Measurements from ENCODE around the gene CCDC59.

- TF ChIP-seq PYGO2 (tag; IDR thresholded peaks at IDR 0.05): no peak
- TF ChIP-seq FOXK2 (conservative IDR thresholded peaks at IDR 0.05 in 1 of 2, IDR thresholded peaks at IDR 0.05 in 1 of 2; ENCODE audit: low read depth in 2 of 2): no peak
- TF ChIP-seq KAT7 (CRISPR knock-in tag; IDR thresholded peaks at IDR 0.05; ENCODE audit: borderline replicate concordance): no peak
- TF ChIP-seq ZC3H4 (CRISPR knock-in tag; IDR thresholded peaks at IDR 0.05; ENCODE audit: borderline replicate concordance): no peak
- TF ChIP-seq STAT6 (CRISPR knock-in tag; IDR thresholded peaks at IDR 0.05): no peak
- TF ChIP-seq WHSC1 (IDR thresholded peaks at IDR 0.05; ENCODE audit: low read length): no peak
Measured at GRCh38 chr12:82325540-82326336, 32.4 kb downstream of the CCDC59 start.
